CD4-positive, alpha-beta T cell (primary cell): ENCODE results near the gene MARCHF3. TPM values are rescaled to one million over a fixed set of nuclear protein-coding genes. Genes with fewer than 3 reads are reported as not detected.

Experiments
- ATAC-seq: fragments of 200-7000 bp; cut with Tn5 transposase; one replicate; pipeline ENCODE4 v1.10.0; 2022; ENCODE audit warnings: mild to moderate bottlenecking; ENCODE audit not compliant: poor library complexity
- CTCF ChIA-PET: fragments of 350-600 bp; sonication (Branson Sonifier 250); formaldehyde crosslinking; loops from one replicate; lab custom pipeline; 2021; ENCODE audit warnings: antibody characterized with exemption, inconsistent platforms; lab: Charles Lee
- POLR2A ChIA-PET: fragments of 350-600 bp; sonication (Branson Sonifier 250); formaldehyde crosslinking; loops from one replicate; lab custom pipeline; 2021; ENCODE audit warnings: antibody characterized with exemption, inconsistent platforms; lab: Charles Lee
- DNase-seq, 14 experiments: peaks; one replicate each; pipeline ENCODE4 v3.0.0-alpha.2; 2013 to 2020; ENCODE audit warnings: mixed read lengths in 2 of 14
- H3K27ac ChIP-seq, 2 donors: one replicate each; pipeline versions ENCODE4 v1.5.1 to v1.7.0; 2013; ENCODE audit warnings: low read length in 2 of 2, low read depth in 1 of 2, mild to moderate bottlenecking in 1 of 2
- H3K27me3 ChIP-seq, 2 experiments: 1 replicate in 1 of 2; 2 replicates in 1 of 2; pipeline versions ENCODE4 v1.6.1 to v1.7.0; 2013; ENCODE audit warnings: low read length in 2 of 2, control low read depth in 1 of 2, mild to moderate bottlenecking in 1 of 2, moderate library complexity in 1 of 2; ENCODE audit not compliant: insufficient read depth in 2 of 2, control insufficient read depth in 1 of 2
- H3K36me3 ChIP-seq: one replicate; pipeline ENCODE4 v1.6.1; 2013; ENCODE audit warnings: low read length, control low read depth; ENCODE audit not compliant: insufficient read depth
- H3K4me1 ChIP-seq: one replicate; pipeline ENCODE4 v1.6.1; 2013; ENCODE audit warnings: low read length, control low read depth; ENCODE audit not compliant: insufficient read depth
- H3K4me3 ChIP-seq: one replicate; pipeline ENCODE4 v1.5.1; 2013; ENCODE audit warnings: mild to moderate bottlenecking, low read length, moderate library complexity
- H3K9me3 ChIP-seq, 2 experiments: 1 replicate in 1 of 2; 2 replicates in 1 of 2; pipeline versions ENCODE4 v1.6.1 to v1.7.0; 2013; ENCODE audit warnings: low read length in 2 of 2, mild to moderate bottlenecking in 2 of 2, control low read depth in 1 of 2, moderate library complexity in 1 of 2; ENCODE audit not compliant: control insufficient read depth in 1 of 2, insufficient read depth in 1 of 2
- H3K27ac Mint-ChIP-seq: one replicate; pipeline ENCODE4 v1.8.0; 2020; ENCODE audit warnings: mixed read lengths
- H3K27me3 Mint-ChIP-seq: one replicate; pipeline ENCODE4 v1.8.0; 2021; ENCODE audit warnings: mixed read lengths
- H3K36me3 Mint-ChIP-seq: one replicate; pipeline ENCODE4 v1.8.0; 2021; ENCODE audit warnings: low read depth, mixed read lengths
- H3K4me1 Mint-ChIP-seq: one replicate; pipeline ENCODE4 v1.8.0; 2021; ENCODE audit warnings: low read depth, mixed read lengths
- H3K4me3 Mint-ChIP-seq: one replicate; pipeline ENCODE4 v1.8.0; 2020; ENCODE audit warnings: mild to moderate bottlenecking, mixed read lengths
- H3K9me3 Mint-ChIP-seq: one replicate; pipeline ENCODE4 v1.8.0; 2020; ENCODE audit warnings: mixed read lengths
- CTCF ChIP-seq: fragments of 200-600 bp; IDR thresholded peaks from one replicate; pipeline ENCODE4 v1.8.0; 2022; ENCODE audit warnings: antibody characterized with exemption, mild to moderate bottlenecking
- intact Hi-C, 2 experiments: fragments of 100-400 bp; cut with DNase I in 1 of 2; cut with micrococcal nuclease in 1 of 2; formaldehyde crosslinking; loops; one replicate each; pipeline versions ENCODE4 v1.15.1 to v1.9.0; 2023 to 2025; cut with DNase I, micrococcal nuclease
- total RNA-seq, 174 experiments: library from RNA in 2 of 174; stranded (reverse) in 2 of 174; gene quantifications; one replicate each; pipeline ENCODE4 v1.2.3 and lab custom pipeline; 2021 to 2026

MARCHF3 gene
- total RNA-seq, 2 experiments from 2014 or later: 5.2 to 6.2 TPM

- CTCF ChIA-PET: interaction anchor here (0.6 to 3.4 kb wide), 6 partner anchors 12 to 1273 kb away, joined by 3 to 15 read pairs (median 3); no protein-coding TSS in a partner anchor
- Histone ChIP-seq H3K27me3 (no peaks in the 10 kb centered on the region), H3K36me3 (peaks cover 25% of the 10 kb centered on the region), H3K4me1 (no peaks in the 10 kb centered on the region), H3K4me3 (no peak overlapping the region), H3K9me3 (no peaks in the 10 kb centered on the region), H3K27ac (no peak overlapping the region)
- intact Hi-C loops: loop anchor here (1.0 to 5.0 kb wide), 5 partner anchors 15 to 654 kb away; no protein-coding TSS in a partner anchor
- H3K9me3 Mint-ChIP-seq: no peaks in the 10 kb centered on the region
- DNase-seq (peak in 3 of 14 experiments; percentile 18 to 48 (median 44)), ATAC-seq (peak; percentile 51)
- peak; percentile 59 for TF ChIP-seq CTCF
- H3K27ac Mint-ChIP-seq: no peak overlapping the region
- H3K4me1 Mint-ChIP-seq: no peaks in the 10 kb centered on the region
- POLR2A ChIA-PET: interaction anchor here (0.7 to 1.9 kb wide), 4 partner anchors 8 to 235 kb away, joined by 3 to 7 read pairs (median 3); partner anchors contain the start of gene C5orf63
- no peak overlapping the region for H3K4me3 Mint-ChIP-seq
- peaks cover 43% of the 10 kb centered on the region for H3K36me3 Mint-ChIP-seq
- H3K27me3 Mint-ChIP-seq: no peaks in the 10 kb centered on the region
Observed at GRCh38 chr5:126837906-126838539, 192.3 kb downstream of the MARCHF3 start.

DNA sequence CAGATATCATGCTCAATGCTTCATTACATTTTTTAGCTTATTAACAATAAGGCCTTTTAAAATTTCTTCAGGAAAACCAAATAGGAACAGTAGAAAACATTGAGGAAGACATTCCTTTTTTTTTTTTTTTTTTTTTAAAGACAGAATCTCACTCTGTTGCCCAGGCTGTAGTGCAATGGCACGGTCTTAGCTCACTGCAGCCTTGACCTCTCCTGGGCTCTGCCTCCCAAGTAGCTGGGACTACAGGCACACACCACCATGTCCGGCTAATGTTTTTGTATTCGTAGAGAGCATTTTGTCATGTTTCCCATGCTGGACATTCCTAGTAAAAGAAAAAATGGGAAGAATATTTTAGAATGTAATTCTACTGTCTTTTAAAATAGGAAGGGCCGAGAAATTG, 193.1 kb downstream of the MARCHF3 start:
- peaks cover 43% of the 10 kb centered on the region for H3K36me3 Mint-ChIP-seq
- CTCF ChIA-PET: interaction anchor here (0.6 to 3.4 kb wide), 8 partner anchors 11 to 1274 kb away, joined by 3 to 15 read pairs (median 3); no protein-coding TSS in a partner anchor
- intact Hi-C loops: loop anchor here in 1 of 2 experiments (1.0 to 5.0 kb wide), 3 partner anchors 205 to 655 kb away; no protein-coding TSS in a partner anchor
- H3K27ac Mint-ChIP-seq: no peak overlapping the region
- no peak overlapping the region for H3K27ac ChIP-seq
- TF ChIP-seq CTCF: no peak
- DNase-seq (no peak), ATAC-seq (no peak)
- H3K4me1 Mint-ChIP-seq: no peaks in the 10 kb centered on the region
- H3K36me3 ChIP-seq: peaks cover 32% of the 10 kb centered on the region
- H3K4me3 Mint-ChIP-seq: no peak overlapping the region
- no peaks in the 10 kb centered on the region for H3K27me3 ChIP-seq
- no peaks in the 10 kb centered on the region for H3K4me1 ChIP-seq
- no peaks in the 10 kb centered on the region for H3K27me3 Mint-ChIP-seq
- no peak overlapping the region for H3K4me3 ChIP-seq
- H3K9me3 Mint-ChIP-seq: no peaks in the 10 kb centered on the region
- H3K9me3 ChIP-seq: no peaks in the 10 kb centered on the region
- POLR2A ChIA-PET: interaction anchor here (0.7 to 1.9 kb wide), 5 partner anchors 9 to 236 kb away, joined by 3 to 7 read pairs (median 3); partner anchors contain the start of gene C5orf63

DNA sequence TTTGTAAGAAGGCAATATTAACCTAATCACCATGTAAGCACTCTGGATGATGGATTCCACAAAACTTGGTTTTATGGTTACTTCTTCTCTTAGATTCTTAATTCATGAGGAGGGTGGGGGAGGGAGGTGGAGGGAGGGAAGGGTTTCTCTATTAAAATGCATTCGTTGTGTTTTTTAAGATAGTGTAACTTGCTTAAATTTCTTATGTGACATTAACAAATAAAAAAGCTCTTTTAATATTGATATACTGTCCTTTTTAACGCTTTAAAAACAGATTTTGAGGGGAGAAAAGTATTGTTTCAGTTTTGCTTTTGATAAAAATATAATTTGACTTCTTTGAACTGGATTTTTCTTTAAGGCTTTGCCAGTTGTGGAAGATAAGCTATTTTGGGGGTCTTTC, 193.6 kb downstream of the MARCHF3 start:
- CTCF ChIA-PET: interaction anchor here (0.6 to 3.4 kb wide), 3 partner anchors 10 to 477 kb away, joined by 3 to 15 read pairs (median 3); no protein-coding TSS in a partner anchor
- Mint-ChIP-seq H3K27ac (no peak overlapping the region), H3K4me3 (no peak overlapping the region), H3K4me1 (no peaks in the 10 kb centered on the region), H3K27me3 (no peaks in the 10 kb centered on the region), H3K9me3 (no peaks in the 10 kb centered on the region), H3K36me3 (peaks cover 43% of the 10 kb centered on the region)
- no peak overlapping the region for H3K27ac ChIP-seq
- TF ChIP-seq CTCF: no peak
- POLR2A ChIA-PET: interaction anchor here (1.0 to 1.9 kb wide), 3 partner anchors 9 to 59 kb away, joined by 3 to 7 read pairs (median 6); no protein-coding TSS in a partner anchor
- ATAC-seq (no peak), DNase-seq (no peak)
- H3K9me3 ChIP-seq: no peaks in the 10 kb centered on the region
- no peaks in the 10 kb centered on the region for H3K27me3 ChIP-seq
- intact Hi-C loops: loop anchor here in 1 of 2 experiments (1.0 to 5.0 kb wide), 3 partner anchors 206 to 656 kb away; no protein-coding TSS in a partner anchor
- peaks cover 35% of the 10 kb centered on the region for H3K36me3 ChIP-seq
- no peaks in the 10 kb centered on the region for H3K4me1 ChIP-seq
- H3K4me3 ChIP-seq: no peak overlapping the region
